Naive thymus-derived CD4-positive, alpha-beta T cell (primary cell): ENCODE data around the gene ABCA2. TPM values are rescaled to one million over a fixed set of nuclear protein-coding genes. Genes with fewer than 3 reads are reported as not detected.

Experiments
- ATAC-seq: fragments of 150-1000 bp; cut with Tn5 transposase; 2 replicates; pipeline ENCODE4 v1.10.0; 2021; ENCODE audit warnings: mild to moderate bottlenecking, moderate library complexity
- CTCF ChIA-PET: fragments of 350-600 bp; sonication (Branson Sonifier 250); formaldehyde crosslinking; loops from one replicate; lab custom pipeline; 2021; ENCODE audit warnings: antibody characterized with exemption; lab: Charles Lee
- POLR2A ChIA-PET: fragments of 350-600 bp; sonication (Branson Sonifier 250); formaldehyde crosslinking; loops from one replicate; lab custom pipeline; 2021; ENCODE audit warnings: antibody characterized with exemption, inconsistent platforms; lab: Charles Lee
- DNase-seq, 9 donors: peaks; one replicate each; pipeline versions ENCODE4 v3.0.0 to v3.0.0-alpha.2; 2020 to 2022; ENCODE audit warnings: mixed read lengths in 1 of 9
- H3K27ac ChIP-seq: one replicate; pipeline ENCODE4 v1.7.0; 2013; ENCODE audit warnings: mild to moderate bottlenecking, low read depth, low read length, moderate library complexity
- H3K27me3 ChIP-seq, 2 donors: one replicate each; pipeline ENCODE4 v1.7.0; 2013; ENCODE audit warnings: low read length in 2 of 2, mild to moderate bottlenecking in 2 of 2, moderate library complexity in 2 of 2; ENCODE audit not compliant: control insufficient read depth in 2 of 2, insufficient read depth in 2 of 2
- H3K36me3 ChIP-seq, 3 experiments: 1 replicate in 2 of 3; 2 replicates in 1 of 3; pipeline ENCODE4 v1.7.0; 2013; ENCODE audit warnings: low read length in 3 of 3, mild to moderate bottlenecking in 3 of 3, moderate library complexity in 1 of 3; ENCODE audit not compliant: insufficient read depth in 3 of 3, control insufficient read depth in 2 of 3
- H3K4me1 ChIP-seq, 2 donors: one replicate each; pipeline ENCODE4 v1.7.0; 2013; ENCODE audit warnings: low read length in 2 of 2, mild to moderate bottlenecking in 2 of 2, moderate library complexity in 1 of 2; ENCODE audit not compliant: control insufficient read depth in 2 of 2, insufficient read depth in 2 of 2
- H3K4me3 ChIP-seq: 2 replicates; pipeline ENCODE4 v1.7.0; 2013; ENCODE audit warnings: mild to moderate bottlenecking, low read length
- H3K9me3 ChIP-seq, 3 experiments: 1 replicate in 2 of 3; 2 replicates in 1 of 3; pipeline ENCODE4 v1.7.0; 2013; ENCODE audit warnings: low read length in 3 of 3; ENCODE audit not compliant: control insufficient read depth in 2 of 3
- H3K27ac Mint-ChIP-seq, 9 donors: one replicate each; pipeline ENCODE4 v1.8.0; 2020 to 2022; ENCODE audit warnings: mixed read lengths in 9 of 9, mild to moderate bottlenecking in 8 of 9, moderate library complexity in 5 of 9, inconsistent platforms in 2 of 9
- H3K27me3 Mint-ChIP-seq, 5 donors: one replicate each; pipeline ENCODE4 v1.8.0; 2021 to 2022; ENCODE audit warnings: mixed read lengths in 5 of 5, mild to moderate bottlenecking in 1 of 5
- H3K36me3 Mint-ChIP-seq, 5 donors: one replicate each; pipeline ENCODE4 v1.8.0; 2020 to 2022; ENCODE audit warnings: mixed read lengths in 5 of 5, mild to moderate bottlenecking in 3 of 5, inconsistent platforms in 1 of 5
- H3K4me1 Mint-ChIP-seq, 7 donors: one replicate each; pipeline ENCODE4 v1.8.0; 2020 to 2022; ENCODE audit warnings: mixed read lengths in 7 of 7, mild to moderate bottlenecking in 3 of 7, inconsistent platforms in 1 of 7
- H3K4me3 Mint-ChIP-seq, 10 donors: one replicate each; pipeline ENCODE4 v1.8.0; 2020 to 2022; ENCODE audit warnings: mild to moderate bottlenecking in 10 of 10, mixed read lengths in 10 of 10, moderate library complexity in 6 of 10, inconsistent platforms in 2 of 10
- H3K9me3 Mint-ChIP-seq, 11 donors: one replicate each; pipeline ENCODE4 v1.8.0; 2020 to 2022; ENCODE audit warnings: mixed read lengths in 11 of 11, mild to moderate bottlenecking in 4 of 11, inconsistent platforms in 1 of 11, moderate library complexity in 1 of 11
- intact Hi-C, 2 donors: fragments of 100-400 bp; cut with micrococcal nuclease; formaldehyde crosslinking; loops; one replicate each; pipeline ENCODE4 v1.15.1; 2023
- polyA plus RNA-seq, 2 donors: library from polyadenylated mRNA; unstranded; fragments of 300-500 nt; fragmentation: Illumina TruSeq; gene quantifications; one replicate each; pipeline ENCODE4 v1.2.3, GENCODE V29; 2021
- total RNA-seq, 6 experiments: library from RNA in 5 of 6; stranded (reverse) in 5 of 6; gene quantifications; 1 replicate in 5 of 6; 2 replicates in 1 of 6; pipeline ENCODE4 v1.2.3 and lab custom pipeline; 2021 to 2026

ABCA2 gene
- total and polyA plus RNA-seq, 7 experiments from 2014 or later: 1.8 to 112 (median 25.1) TPM

- no peak for DNase-seq
- no peak for ATAC-seq
- H3K9me3 Mint-ChIP-seq: peaks cover 0 to 1% (median 0%) of the 10 kb centered on the region in 11 donors
- H3K4me3 Mint-ChIP-seq: peak overlapping the region; percentile 31 to 90 (median 85)
- Histone ChIP-seq H3K27ac (no peak overlapping the region), H3K4me3 (no peak overlapping the region), H3K27me3 (no peaks in the 10 kb centered on the region), H3K36me3 (peaks cover 0 to 9% (median 0%) of the 10 kb centered on the region in 3 experiments), H3K4me1 (peaks cover 7 to 12% of the 10 kb centered on the region in 2 donors), H3K9me3 (no peaks in the 10 kb centered on the region)
- H3K36me3 Mint-ChIP-seq: peaks cover 0 to 7% (median 0%) of the 10 kb centered on the region in 5 donors
- intact Hi-C loops: loop anchor here in 1 of 2 donors (5.0 kb wide), 2 partner anchors 38 to 432 kb away; partner anchors contain the start of genes EXD3, LCN12 and NOXA1
- H3K4me1 Mint-ChIP-seq: peaks cover 0 to 21% (median 12%) of the 10 kb centered on the region in 7 donors
- peaks cover 5 to 30% (median 10%) of the 10 kb centered on the region in 5 donors for H3K27me3 Mint-ChIP-seq
- POLR2A ChIA-PET: no interaction called here
- H3K27ac Mint-ChIP-seq: peak overlapping the region in 6 of 9 donors; percentile 11 to 79 (median 64)
- CTCF ChIA-PET: no interaction called here
These were observed 37.7 kb downstream of the ABCA2 start for GRCh38 chr9:136990242-136990911.

GRCh38 chr9:136988872-136989271, 39.2 kb downstream of the ABCA2 start:
- DNase-seq (no peak), ATAC-seq (no peak)
- Mint-ChIP-seq H3K36me3 (peaks cover 1 to 6% (median 3%) of the 10 kb centered on the region in 5 donors), H3K27me3 (peaks cover 8 to 42% (median 15%) of the 10 kb centered on the region in 5 donors), H3K4me1 (peaks cover 0 to 23% (median 10%) of the 10 kb centered on the region in 7 donors), H3K9me3 (peaks cover 0 to 1% (median 0%) of the 10 kb centered on the region in 11 donors), H3K27ac (peak overlapping the region in 1 of 9 donors; percentile 24), H3K4me3 (peak overlapping the region in 1 of 10 donors; percentile 23)
- POLR2A ChIA-PET: interaction anchor here (0.6 to 1.3 kb wide), 3 partner anchors 11 to 80 kb away, joined by 3 to 4 read pairs (median 3); no protein-coding TSS in a partner anchor
- Histone ChIP-seq H3K9me3 (no peaks in the 10 kb centered on the region), H3K4me1 (peaks cover 7 to 12% of the 10 kb centered on the region in 2 donors), H3K27ac (no peak overlapping the region), H3K4me3 (no peak overlapping the region), H3K27me3 (no peaks in the 10 kb centered on the region), H3K36me3 (peaks cover 0 to 3% (median 0%) of the 10 kb centered on the region in 3 experiments)
- CTCF ChIA-PET: no interaction called here
- intact Hi-C loops: no loop called here

- CTCF ChIA-PET: no interaction called here
- Mint-ChIP-seq H3K4me1 (peaks cover 0 to 9% (median 5%) of the 10 kb centered on the region in 7 donors), H3K36me3 (peaks cover 0 to 5% (median 3%) of the 10 kb centered on the region in 5 donors), H3K27me3 (peaks cover 13 to 50% (median 20%) of the 10 kb centered on the region in 5 donors), H3K27ac (no peak overlapping the region), H3K9me3 (peaks cover 0 to 1% (median 0%) of the 10 kb centered on the region in 11 donors), H3K4me3 (peak overlapping the region in 1 of 10 donors; percentile 14)
- no peaks in the 10 kb centered on the region for H3K36me3 ChIP-seq
- H3K9me3 ChIP-seq: no peaks in the 10 kb centered on the region
- H3K4me3 ChIP-seq: no peak overlapping the region
- intact Hi-C loops: no loop called here
- H3K27ac ChIP-seq: no peak overlapping the region
- DNase-seq (no peak), ATAC-seq (no peak)
- peaks cover 0 to 6% of the 10 kb centered on the region in 2 donors for H3K27me3 ChIP-seq
- no peaks in the 10 kb centered on the region for H3K4me1 ChIP-seq
- POLR2A ChIA-PET: no interaction called here
These were observed 42.2 kb downstream of the ABCA2 start for GRCh38 chr9:136985853-136986252.

- Mint-ChIP-seq H3K36me3 (peaks cover 0 to 5% (median 3%) of the 10 kb centered on the region in 5 donors), H3K4me3 (no peak overlapping the region), H3K4me1 (peaks cover 0 to 6% (median 5%) of the 10 kb centered on the region in 7 donors), H3K27ac (no peak overlapping the region), H3K9me3 (peaks cover 0 to 1% (median 0%) of the 10 kb centered on the region in 11 donors), H3K27me3 (peaks cover 17 to 48% (median 20%) of the 10 kb centered on the region in 5 donors)
- no peaks in the 10 kb centered on the region for H3K4me1 ChIP-seq
- intact Hi-C loops: no loop called here
- H3K27ac ChIP-seq: no peak overlapping the region
- DNase-seq (no peak), ATAC-seq (peak; percentile 35)
- peaks cover 0 to 6% of the 10 kb centered on the region in 2 donors for H3K27me3 ChIP-seq
- no peaks in the 10 kb centered on the region for H3K36me3 ChIP-seq
- POLR2A ChIA-PET: no interaction called here
- no peaks in the 10 kb centered on the region for H3K9me3 ChIP-seq
- no peak overlapping the region for H3K4me3 ChIP-seq
- CTCF ChIA-PET: no interaction called here
These were observed 42.9 kb downstream of the ABCA2 start for GRCh38 chr9:136985027-136985602.

GRCh38 chr9:136984464-136985026, 43.5 kb downstream of the ABCA2 start:
- DNase-seq (no peak), ATAC-seq (no peak)
- Histone ChIP-seq H3K27me3 (peaks cover 0 to 6% of the 10 kb centered on the region in 2 donors), H3K27ac (no peak overlapping the region), H3K9me3 (no peaks in the 10 kb centered on the region), H3K36me3 (no peaks in the 10 kb centered on the region), H3K4me1 (no peaks in the 10 kb centered on the region), H3K4me3 (no peak overlapping the region)
- intact Hi-C loops: no loop called here
- ChIA-PET POLR2A (no interaction called here), CTCF (no interaction called here)
- Mint-ChIP-seq H3K36me3 (peaks cover 0 to 5% (median 3%) of the 10 kb centered on the region in 5 donors), H3K4me1 (peaks cover 0 to 6% (median 5%) of the 10 kb centered on the region in 7 donors), H3K27ac (no peak overlapping the region), H3K4me3 (no peak overlapping the region), H3K27me3 (peaks cover 17 to 42% (median 20%) of the 10 kb centered on the region in 5 donors), H3K9me3 (peaks cover 0 to 1% (median 0%) of the 10 kb centered on the region in 11 donors)

- Mint-ChIP-seq H3K27ac (no peak overlapping the region), H3K9me3 (no peaks in the 10 kb centered on the region), H3K36me3 (peaks cover 0 to 5% (median 3%) of the 10 kb centered on the region in 5 donors), H3K4me1 (peaks cover 0 to 6% (median 5%) of the 10 kb centered on the region in 7 donors), H3K4me3 (peak overlapping the region in 3 of 10 donors; percentile 1 to 36 (median 33)), H3K27me3 (peaks cover 17 to 41% (median 20%) of the 10 kb centered on the region in 5 donors)
- intact Hi-C loops: no loop called here
- DNase-seq (no peak), ATAC-seq (no peak)
- Histone ChIP-seq H3K9me3 (no peaks in the 10 kb centered on the region), H3K27me3 (peaks cover 0 to 6% of the 10 kb centered on the region in 2 donors), H3K4me1 (no peaks in the 10 kb centered on the region), H3K27ac (no peak overlapping the region), H3K4me3 (no peak overlapping the region), H3K36me3 (no peaks in the 10 kb centered on the region)
- ChIA-PET POLR2A (no interaction called here), CTCF (no interaction called here)
These were observed 44.3 kb downstream of the ABCA2 start for GRCh38 chr9:136983656-136984314.
